Muscle of leg (tissue), 11 donors: Measurements from ENCODE around the gene IGF2R. TPM values are rescaled to one million over a fixed set of nuclear protein-coding genes. Genes with fewer than 3 reads are reported as not detected.

Source experiments
- DNase-seq: peaks from one replicate; pipeline ENCODE4 v3.0.0; 2013
- H3K27ac ChIP-seq: one replicate; pipeline ENCODE4 v1.5.1; 2013; ENCODE audit warnings: mild to moderate bottlenecking, low read length, control low read depth
- H3K27me3 ChIP-seq: one replicate; pipeline ENCODE4 v1.6.1; 2013; ENCODE audit warnings: low read length; ENCODE audit not compliant: control insufficient read depth, insufficient read depth
- H3K36me3 ChIP-seq: one replicate; pipeline ENCODE4 v1.6.1; 2013; ENCODE audit warnings: low read length; ENCODE audit not compliant: control insufficient read depth, insufficient read depth
- H3K4me1 ChIP-seq: one replicate; pipeline ENCODE4 v1.6.1; 2013; ENCODE audit warnings: low read length; ENCODE audit not compliant: control insufficient read depth, insufficient read depth
- H3K4me3 ChIP-seq: one replicate; pipeline ENCODE4 v1.5.1; 2013; ENCODE audit warnings: low read length, control low read depth
- H3K9me3 ChIP-seq: replicated peaks from 2 replicates; pipeline ENCODE4 v1.6.1; 2013; ENCODE audit warnings: low read depth, low read length; ENCODE audit not compliant: control insufficient read depth
- WGBS: methylation state at CpG from one replicate; pipeline ENCODE4 v1.1.5; 2013; ENCODE audit warnings: missing lambda C conversion rate; ENCODE audit not compliant: insufficient coverage; 5-methylcytosine and 5-hydroxymethylcytosine counted together
- polyA plus RNA-seq, 8 donors: library from polyadenylated mRNA; unstranded; fragments of 120-200 nt; gene quantifications; one replicate each; pipeline versions ENCODE4 v1.2.1 to v1.2.3, GENCODE V29; 2013; ENCODE audit warnings: inconsistent platforms in 1 of 8, low replicate concordance in 1 of 8; ENCODE audit not compliant: insufficient read length in 8 of 8, insufficient read depth in 1 of 8
- total RNA-seq: library from RNA; stranded (reverse); fragments of 120-200 nt; gene quantifications from one replicate; pipeline ENCODE4 v1.2.4, GENCODE V29; 2013

The IGF2R gene
- total and polyA plus RNA-seq, 9 donors, result 66.6 to 133 (median 123) TPM

- no peak overlapping the region for H3K27ac ChIP-seq
- no peak overlapping the region for H3K4me3 ChIP-seq
- DNase-seq, result no peak
- H3K4me1 ChIP-seq, result no peaks in the 10 kb centered on the region
- no peaks in the 10 kb centered on the region for H3K9me3 ChIP-seq
- no peaks in the 10 kb centered on the region for H3K27me3 ChIP-seq
- WGBS, result 95% methylated on average over 4 of the region's 6 CpGs
- H3K36me3 ChIP-seq, result peaks cover 84% of the 10 kb centered on the region
These were observed 89.8 kb downstream of the IGF2R start for GRCh38 chr6:160058603-160059215.

GRCh38 chr6:160060221-160060620 lies 91.3 kb downstream of the IGF2R start:
- no peak for DNase-seq
- no peak overlapping the region for H3K4me3 ChIP-seq
- 95% methylated on average over 11 of the region's 11 CpGs for WGBS
- H3K27me3 ChIP-seq, result no peaks in the 10 kb centered on the region
- H3K27ac ChIP-seq, result no peak overlapping the region
- no peaks in the 10 kb centered on the region for H3K9me3 ChIP-seq
- H3K4me1 ChIP-seq, result no peaks in the 10 kb centered on the region
- peaks cover 85% of the 10 kb centered on the region for H3K36me3 ChIP-seq

DNA sequence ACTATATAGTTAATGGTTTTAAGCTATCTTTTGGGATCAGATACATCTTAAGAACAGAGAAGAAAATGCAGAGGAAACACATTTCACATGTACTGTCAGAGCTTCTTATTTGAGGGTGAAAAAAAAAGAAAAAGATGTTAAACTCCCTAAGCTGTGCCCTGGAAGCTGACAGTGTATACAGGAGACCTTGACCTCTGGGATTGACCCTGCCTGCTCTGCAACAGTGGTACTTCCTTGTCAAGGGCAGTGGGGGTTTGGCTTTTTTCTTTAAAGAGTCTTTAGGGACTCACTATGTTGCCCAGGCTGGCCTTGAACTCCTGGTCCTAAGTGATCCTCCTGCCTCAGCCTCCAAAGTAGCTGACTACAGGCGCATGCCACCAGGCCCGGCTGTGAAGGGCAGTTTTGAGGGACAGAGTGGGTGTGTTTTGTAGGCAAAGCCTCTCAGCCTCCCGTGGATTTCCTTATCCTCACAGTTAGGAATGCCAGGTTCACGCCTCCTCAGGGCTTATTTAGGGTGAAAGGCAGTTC lies 92.1 kb downstream of the IGF2R start:
- no peak for DNase-seq
- H3K4me3 ChIP-seq, result no peak overlapping the region
- H3K36me3 ChIP-seq, result peaks cover 80% of the 10 kb centered on the region
- no peaks in the 10 kb centered on the region for H3K4me1 ChIP-seq
- no peaks in the 10 kb centered on the region for H3K9me3 ChIP-seq
- H3K27ac ChIP-seq, result no peak overlapping the region
- H3K27me3 ChIP-seq, result no peaks in the 10 kb centered on the region
- WGBS, result 100% methylated on average over 1 of the region's 4 CpGs

GRCh38 chr6:160063771-160064413 lies 95.0 kb downstream of the IGF2R start:
- Histone ChIP-seq H3K9me3 (no peaks in the 10 kb centered on the region), H3K36me3 (peaks cover 80% of the 10 kb centered on the region), H3K4me3 (no peak overlapping the region), H3K27me3 (no peaks in the 10 kb centered on the region), H3K4me1 (no peaks in the 10 kb centered on the region), H3K27ac (no peak overlapping the region)
- DNase-seq, result no peak
- 89% methylated on average over 6 of the region's 8 CpGs for WGBS

DNA sequence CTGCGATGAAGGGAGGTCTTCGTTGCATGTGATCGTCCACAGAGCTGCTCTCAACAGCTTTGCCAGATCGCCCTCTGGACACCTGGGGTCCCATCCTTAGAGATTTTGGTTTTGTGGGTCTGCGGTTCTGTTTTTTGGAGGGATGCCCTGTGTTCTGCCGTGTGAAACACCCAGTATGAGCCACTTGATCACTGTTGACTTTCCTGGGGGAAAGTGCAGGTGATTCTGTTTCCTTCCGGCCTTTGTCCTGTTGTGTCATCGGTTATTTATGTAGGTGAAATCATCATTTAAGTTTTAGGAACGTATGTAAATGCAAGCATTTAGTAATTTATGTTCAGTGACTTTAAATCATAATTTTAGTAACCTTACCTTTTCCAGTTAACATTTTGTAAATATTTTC lies 96.3 kb downstream of the IGF2R start:
- H3K36me3 ChIP-seq, result peaks cover 82% of the 10 kb centered on the region
- no peaks in the 10 kb centered on the region for H3K4me1 ChIP-seq
- no peaks in the 10 kb centered on the region for H3K27me3 ChIP-seq
- no peak overlapping the region for H3K4me3 ChIP-seq
- H3K27ac ChIP-seq, result no peak overlapping the region
- 94% methylated on average over 5 of the region's 9 CpGs for WGBS
- H3K9me3 ChIP-seq, result no peaks in the 10 kb centered on the region
- no peak for DNase-seq

GRCh38 chr6:160067564-160067963 lies 98.7 kb downstream of the IGF2R start:
- DNase-seq, result no peak

DNA sequence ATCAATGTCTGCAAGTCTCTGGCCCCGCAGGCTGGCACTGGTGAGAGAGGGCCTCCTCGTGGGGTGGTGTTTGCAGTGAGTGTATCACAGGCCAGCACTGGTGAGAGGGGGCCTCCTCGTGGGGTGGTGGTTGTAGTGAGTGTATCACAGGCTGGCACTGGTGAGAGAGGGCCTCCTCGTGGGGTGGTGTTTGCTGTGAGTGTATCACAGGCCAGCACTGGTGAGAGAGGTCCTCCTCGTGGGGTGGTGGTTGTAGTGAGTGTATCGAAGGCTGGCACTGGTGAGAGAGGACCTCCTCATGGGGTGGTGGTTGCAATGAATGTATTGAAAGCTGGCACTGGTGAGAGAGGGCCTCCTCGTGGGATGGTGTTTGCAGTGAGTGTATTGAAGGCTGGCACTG lies 99.5 kb downstream of the IGF2R start:
- Histone ChIP-seq H3K27ac (no peak overlapping the region), H3K9me3 (no peaks in the 10 kb centered on the region), H3K4me3 (no peak overlapping the region), H3K27me3 (no peaks in the 10 kb centered on the region), H3K36me3 (peaks cover 86% of the 10 kb centered on the region), H3K4me1 (no peaks in the 10 kb centered on the region)
- no peak for DNase-seq
- 89% methylated on average over 5 of the region's 7 CpGs for WGBS

More at GRCh38 chr6:160067564-160067963, 98.7 kb downstream of the IGF2R start:
- WGBS, result 97% methylated on average over 6 of the region's 10 CpGs
- Histone ChIP-seq H3K4me3 (no peak overlapping the region), H3K9me3 (no peaks in the 10 kb centered on the region), H3K27ac (no peak overlapping the region), H3K27me3 (no peaks in the 10 kb centered on the region), H3K4me1 (no peaks in the 10 kb centered on the region), H3K36me3 (peaks cover 83% of the 10 kb centered on the region)

DNA sequence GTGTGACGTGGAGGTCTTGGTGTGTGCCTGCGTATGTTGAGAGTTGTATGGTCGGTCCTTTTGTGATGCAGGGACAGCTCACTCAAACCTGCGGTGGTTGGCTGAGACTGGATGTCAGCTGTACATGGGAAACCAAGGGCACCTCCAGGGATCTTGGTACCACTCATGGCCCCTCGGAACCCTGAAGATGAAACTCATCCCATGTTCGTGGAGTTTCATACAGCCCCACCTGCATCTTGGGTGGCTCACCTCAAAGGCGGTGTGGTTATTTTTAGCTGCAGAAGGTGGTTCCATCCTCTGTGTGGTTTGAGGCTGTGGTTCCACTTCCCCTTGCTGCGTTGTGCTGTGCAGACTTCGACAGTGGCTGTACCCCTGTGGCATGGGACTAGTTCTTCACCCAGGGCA lies 100.2 kb downstream of the IGF2R start:
- Histone ChIP-seq H3K4me3 (no peak overlapping the region), H3K9me3 (no peaks in the 10 kb centered on the region), H3K27me3 (no peaks in the 10 kb centered on the region), H3K36me3 (peaks cover 88% of the 10 kb centered on the region), H3K27ac (no peak overlapping the region), H3K4me1 (no peaks in the 10 kb centered on the region)
- DNase-seq, result no peak
- 88% methylated on average over 6 of the region's 9 CpGs for WGBS

- Histone ChIP-seq H3K27ac (no peak overlapping the region), H3K27me3 (no peaks in the 10 kb centered on the region), H3K36me3 (peaks cover 88% of the 10 kb centered on the region), H3K4me3 (no peak overlapping the region), H3K4me1 (no peaks in the 10 kb centered on the region), H3K9me3 (no peaks in the 10 kb centered on the region)
- DNase-seq, result no peak
- 80% methylated on average over 1 of the region's 7 CpGs for WGBS
These were observed 100.6 kb downstream of the IGF2R start for GRCh38 chr6:160069459-160069858.

GRCh38 chr6:160070427-160070826 lies 101.5 kb downstream of the IGF2R start:
- WGBS, result 89% methylated on average over 9 of the region's 11 CpGs
- no peak for DNase-seq
- Histone ChIP-seq H3K27me3 (no peaks in the 10 kb centered on the region), H3K36me3 (peaks cover 89% of the 10 kb centered on the region), H3K4me1 (no peaks in the 10 kb centered on the region), H3K4me3 (no peak overlapping the region), H3K9me3 (no peaks in the 10 kb centered on the region), H3K27ac (no peak overlapping the region)
